ENCODE data around the gene ABHD17A. TPM values are rescaled to one million over a fixed set of nuclear protein-coding genes. Genes with fewer than 3 reads are reported as not detected.

Gene ABHD17A
- total and polyA plus RNA-seq, 9 of the 15 experiments (the other 6 are each of a cell fraction or from before 2014, with no cell fraction given) = 0.04 to 135 (median 21.8) TPM; not detected in 1

GRCh38 chr19:1848399-1849131 lies 36.7 kb downstream of the ABHD17A start, which contains the start of gene REXO1 (continued):
- no peak for TF ChIP-seq CHAMP1 (IDR thresholded peaks at IDR 0.05)
- peak; percentile 61; the same call in 1 of the 2 replicates for TF ChIP-seq GTF2A2 (tag; IDR thresholded peaks at IDR 0.05)
- no peak for TF ChIP-seq ZZZ3 (IDR thresholded peaks at IDR 0.05)
- TF ChIP-seq CHCHD3 (CRISPR knock-in tag; IDR thresholded peaks at IDR 0.05) = no peak
- TF ChIP-seq NBN (IDR thresholded peaks at IDR 0.05; ENCODE audit: low read depth) = peak; percentile 83; the same call in 1 of the 2 replicates
- TF ChIP-seq TFAP4 (CRISPR knock-in tag; IDR thresholded peaks at IDR 0.05; ENCODE audit: borderline replicate concordance) = peak; percentile 77; the same call in 1 of the 2 replicates
- no peak for TF ChIP-seq ELK1 (CRISPR knock-in tag; IDR thresholded peaks at IDR 0.05)

All from K562 (cell line).